Measurements from ENCODE around the gene ERF.

ERF gene

GRCh38 chr19:42254089-42254849 is 659 bp downstream of the ERF start:
- DNase-seq (ENCODE audit: extremely low read depth in 1 of 2, low read depth in 1 of 2), result peak; percentile 47 to 66

- peak in 1 of 2 donors; percentile 47 for DNase-seq (ENCODE audit: extremely low read depth in 1 of 2, low read depth in 1 of 2)
Observed at GRCh38 chr19:42253245-42254088, 1.5 kb downstream of the ERF start.

- DNase-seq (ENCODE audit: extremely low read depth in 1 of 2, low read depth in 1 of 2), result no peak
Observed at GRCh38 chr19:42252365-42253244, 2.3 kb downstream of the ERF start.

- DNase-seq (ENCODE audit: extremely low read depth in 1 of 2, low read depth in 1 of 2), result no peak
Observed at GRCh38 chr19:42251572-42252358, 3.2 kb downstream of the ERF start.

GRCh38 chr19:42250666-42251531 is 4.0 kb downstream of the ERF start:
- DNase-seq (ENCODE audit: extremely low read depth in 1 of 2, low read depth in 1 of 2), result no peak

- DNase-seq (ENCODE audit: extremely low read depth in 1 of 2, low read depth in 1 of 2), result no peak
Observed at GRCh38 chr19:42250183-42250665, 4.7 kb downstream of the ERF start.

GRCh38 chr19:42249769-42250168 is 5.2 kb downstream of the ERF start:
- no peak for DNase-seq (ENCODE audit: extremely low read depth in 1 of 2, low read depth in 1 of 2)

- no peak for DNase-seq (ENCODE audit: extremely low read depth in 1 of 2, low read depth in 1 of 2)
Observed at GRCh38 chr19:42249149-42249750, 5.7 kb downstream of the ERF start.

GRCh38 chr19:42248270-42249148 is 6.4 kb downstream of the ERF start:
- DNase-seq (ENCODE audit: extremely low read depth in 1 of 2, low read depth in 1 of 2), result no peak

GRCh38 chr19:42247640-42248199 is 7.2 kb downstream of the ERF start:
- no peak for DNase-seq (ENCODE audit: extremely low read depth in 1 of 2, low read depth in 1 of 2)

- no peak for DNase-seq (ENCODE audit: extremely low read depth in 1 of 2, low read depth in 1 of 2)
Observed at GRCh38 chr19:42246922-42247639, 7.8 kb downstream of the ERF start.

- DNase-seq (ENCODE audit: extremely low read depth in 1 of 2, low read depth in 1 of 2), result no peak
Observed at GRCh38 chr19:42246143-42246921, 8.6 kb downstream of the ERF start.

GRCh38 chr19:42245231-42245630 is 9.7 kb downstream of the ERF start:
- no peak for DNase-seq (ENCODE audit: extremely low read depth in 1 of 2, low read depth in 1 of 2)

- DNase-seq (ENCODE audit: extremely low read depth in 1 of 2, low read depth in 1 of 2), result peak; percentile 66 to 79
Observed at GRCh38 chr19:42244347-42245220, 10.3 kb downstream of the ERF start.

Measured in activated CD8-positive, alpha-beta memory T cell treated with anti-CD3 and anti-CD28 coated beads for 1 hour (primary cell).